HepG2 (cell line): ENCODE results near the gene TCF23. TPM values are rescaled to one million over a fixed set of nuclear protein-coding genes. Genes with fewer than 3 reads are reported as not detected.

Experiments used
- BCL6 ChIP-seq: IDR thresholded peaks from 2 replicates; pipeline ENCODE4 v1.6.1; 2016; ENCODE audit warnings: missing genetic modification reagents, missing compliant biosample characterization
- CEBPB ChIP-seq: IDR thresholded peaks from 2 replicates; pipeline ENCODE4 v1.6.1; 2011; ENCODE audit warnings: low read depth, low read length, improper control_type of control experiment, borderline replicate concordance
- MBNL3 ChIP-seq: fragments of 250-450 bp; sonication (Bioruptor Pico); conservative IDR thresholded peaks from 2 replicates; pipeline ENCODE4 v1.8.0; 2022; ENCODE audit warnings: mild to moderate bottlenecking, inconsistent platforms
- NFYB ChIP-seq: sonication (generic); formaldehyde crosslinking; IDR thresholded peaks from 2 replicates; pipeline ENCODE4 v1.4.0; 2020; ENCODE audit warnings: missing genetic modification reagents
- SRY ChIP-seq: sonication (generic); formaldehyde crosslinking; IDR thresholded peaks from 2 replicates; pipeline ENCODE4 v1.8.0; 2022; ENCODE audit warnings: mild to moderate bottlenecking, missing genetic modification reagents
- SSRP1 ChIP-seq: IDR thresholded peaks from 2 replicates; pipeline ENCODE4 v1.6.1; 2016; ENCODE audit warnings: control low read depth
- polyA plus RNA-seq, 8 experiments: library from polyadenylated mRNA; depleted of rRNA in 3 of 8; stranded (reverse) in 7 of 8; unstranded in 1 of 8; fragments of >200 nt; fragmentation: Illumina TruSeq in 4 of 8; extraction: Trizol in 4 of 8; gene quantifications; 2 replicates each; pipeline versions ENCODE4 v1.2.1 to v1.2.3, GENCODE V29; 2011 to 2016; ENCODE audit warnings: low read depth in 4 of 8, missing spikeins in 1 of 8, mixed read lengths in 1 of 8; ENCODE audit not compliant: insufficient read depth in 1 of 8
- total RNA-seq, 5 experiments: library from RNA; depleted of rRNA; stranded (reverse); fragments of >200 nt; fragmentation: Illumina TruSeq; extraction: Trizol; gene quantifications; 2 replicates each; pipeline ENCODE4 v1.2.3, GENCODE V29; 2016; ENCODE audit warnings: low read depth in 1 of 5
- TF ChIP-seq, protein P1 (sequence below): sonication (generic); formaldehyde crosslinking; IDR thresholded peaks from 2 replicates; pipeline ENCODE4; 2020; ENCODE audit warnings: missing genetic modification reagents, mild to moderate bottlenecking, borderline replicate concordance
- TF ChIP-seq, protein P2 (sequence below): sonication (generic); formaldehyde crosslinking; IDR thresholded peaks from 2 replicates; pipeline ENCODE4 v1.9.0; 2021; ENCODE audit warnings: missing genetic modification reagents, borderline replicate concordance
- TF ChIP-seq, protein P3 (sequence below): sonication (generic); formaldehyde crosslinking; IDR thresholded peaks from 2 replicates; pipeline ENCODE4 v1.9.0; 2022; ENCODE audit warnings: low read depth, missing genetic modification reagents
- TF ChIP-seq, protein P4 (sequence below): sonication (generic); formaldehyde crosslinking; conservative IDR thresholded peaks from 2 replicates; pipeline ENCODE4 v1.4.0; 2020; ENCODE audit warnings: missing genetic modification reagents
- TF ChIP-seq, protein P5 (sequence below): sonication (generic); formaldehyde crosslinking; IDR thresholded peaks from 2 replicates; pipeline ENCODE4 v1.5.0; 2020; ENCODE audit warnings: mild to moderate bottlenecking, missing genetic modification reagents, borderline replicate concordance
- TF ChIP-seq, protein P6 (sequence below), 2 experiments: sonication (generic) in 1 of 2; formaldehyde crosslinking in 1 of 2; IDR thresholded peaks; 2 replicates each; pipeline versions ENCODE4 v1.4.0 to v1.6.1; 2018 to 2020; ENCODE audit warnings: missing genetic modification reagents in 2 of 2, borderline replicate concordance in 1 of 2, low read depth in 1 of 2, mild to moderate bottlenecking in 1 of 2, missing biosample characterization in 1 of 2

Gene TCF23
- total and polyA plus RNA-seq, 2 of the 13 experiments (the other 11 are each of a cell fraction or from before 2014, with no cell fraction given): 0.02 to 1.4 TPM

DNA sequence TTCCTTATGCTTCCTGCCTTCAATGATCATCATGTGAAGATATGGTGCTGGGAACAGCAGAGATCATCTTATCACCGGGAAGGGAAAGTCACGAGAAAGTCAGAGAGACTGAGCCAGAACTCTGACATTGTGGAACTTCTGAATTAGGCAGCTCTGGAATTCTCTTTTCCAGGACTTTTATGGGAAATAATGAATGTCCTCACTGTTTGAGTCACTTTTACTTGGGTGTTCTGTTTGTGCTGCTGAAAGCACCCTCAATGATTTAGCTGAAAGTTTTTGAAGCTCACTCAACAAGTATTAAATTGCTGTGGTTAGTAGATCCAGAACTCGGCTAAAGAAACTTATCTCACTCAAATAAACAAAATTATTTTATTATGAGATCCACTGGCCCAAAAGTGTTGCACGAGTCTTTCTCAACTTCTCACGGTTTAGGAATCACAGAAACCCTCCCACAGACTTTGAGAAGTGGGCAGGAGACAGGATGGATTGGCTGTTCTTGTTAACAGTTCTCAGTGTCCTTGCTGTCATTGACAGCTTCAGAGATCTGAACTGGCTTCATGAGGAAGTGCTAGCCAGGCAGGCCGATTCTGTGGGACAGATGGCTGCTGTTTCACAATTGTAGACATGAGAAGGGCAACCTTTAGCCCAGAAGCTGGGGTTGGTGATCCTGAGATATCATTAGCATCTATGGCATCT, 36.7 kb downstream of the TCF23 start (continued):
- TF ChIP-seq NFYB (no peak), MBNL3 (CRISPR knock-in tag) (no peak), CEBPB (peak; percentile 93), SSRP1 (CRISPR knock-in tag) (no peak), BCL6 (CRISPR knock-in tag) (no peak; the same call in 1 of the 2 replicates), SRY (no peak)
- TF ChIP-seq, protein P1, sequence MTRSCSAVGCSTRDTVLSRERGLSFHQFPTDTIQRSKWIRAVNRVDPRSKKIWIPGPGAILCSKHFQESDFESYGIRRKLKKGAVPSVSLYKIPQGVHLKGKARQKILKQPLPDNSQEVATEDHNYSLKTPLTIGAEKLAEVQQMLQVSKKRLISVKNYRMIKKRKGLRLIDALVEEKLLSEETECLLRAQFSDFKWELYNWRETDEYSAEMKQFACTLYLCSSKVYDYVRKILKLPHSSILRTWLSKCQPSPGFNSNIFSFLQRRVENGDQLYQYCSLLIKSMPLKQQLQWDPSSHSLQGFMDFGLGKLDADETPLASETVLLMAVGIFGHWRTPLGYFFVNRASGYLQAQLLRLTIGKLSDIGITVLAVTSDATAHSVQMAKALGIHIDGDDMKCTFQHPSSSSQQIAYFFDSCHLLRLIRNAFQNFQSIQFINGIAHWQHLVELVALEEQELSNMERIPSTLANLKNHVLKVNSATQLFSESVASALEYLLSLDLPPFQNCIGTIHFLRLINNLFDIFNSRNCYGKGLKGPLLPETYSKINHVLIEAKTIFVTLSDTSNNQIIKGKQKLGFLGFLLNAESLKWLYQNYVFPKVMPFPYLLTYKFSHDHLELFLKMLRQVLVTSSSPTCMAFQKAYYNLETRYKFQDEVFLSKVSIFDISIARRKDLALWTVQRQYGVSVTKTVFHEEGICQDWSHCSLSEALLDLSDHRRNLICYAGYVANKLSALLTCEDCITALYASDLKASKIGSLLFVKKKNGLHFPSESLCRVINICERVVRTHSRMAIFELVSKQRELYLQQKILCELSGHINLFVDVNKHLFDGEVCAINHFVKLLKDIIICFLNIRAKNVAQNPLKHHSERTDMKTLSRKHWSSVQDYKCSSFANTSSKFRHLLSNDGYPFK (CRISPR knock-in tag): no peak
- TF ChIP-seq, protein P2, sequence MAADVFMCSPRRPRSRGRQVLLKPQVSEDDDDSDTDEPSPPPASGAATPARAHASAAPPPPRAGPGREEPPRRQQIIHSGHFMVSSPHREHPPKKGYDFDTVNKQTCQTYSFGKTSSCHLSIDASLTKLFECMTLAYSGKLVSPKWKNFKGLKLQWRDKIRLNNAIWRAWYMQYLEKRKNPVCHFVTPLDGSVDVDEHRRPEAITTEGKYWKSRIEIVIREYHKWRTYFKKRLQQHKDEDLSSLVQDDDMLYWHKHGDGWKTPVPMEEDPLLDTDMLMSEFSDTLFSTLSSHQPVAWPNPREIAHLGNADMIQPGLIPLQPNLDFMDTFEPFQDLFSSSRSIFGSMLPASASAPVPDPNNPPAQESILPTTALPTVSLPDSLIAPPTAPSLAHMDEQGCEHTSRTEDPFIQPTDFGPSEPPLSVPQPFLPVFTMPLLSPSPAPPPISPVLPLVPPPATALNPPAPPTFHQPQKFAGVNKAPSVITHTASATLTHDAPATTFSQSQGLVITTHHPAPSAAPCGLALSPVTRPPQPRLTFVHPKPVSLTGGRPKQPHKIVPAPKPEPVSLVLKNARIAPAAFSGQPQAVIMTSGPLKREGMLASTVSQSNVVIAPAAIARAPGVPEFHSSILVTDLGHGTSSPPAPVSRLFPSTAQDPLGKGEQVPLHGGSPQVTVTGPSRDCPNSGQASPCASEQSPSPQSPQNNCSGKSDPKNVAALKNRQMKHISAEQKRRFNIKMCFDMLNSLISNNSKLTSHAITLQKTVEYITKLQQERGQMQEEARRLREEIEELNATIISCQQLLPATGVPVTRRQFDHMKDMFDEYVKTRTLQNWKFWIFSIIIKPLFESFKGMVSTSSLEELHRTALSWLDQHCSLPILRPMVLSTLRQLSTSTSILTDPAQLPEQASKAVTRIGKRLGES (CRISPR knock-in tag): no peak
- TF ChIP-seq, protein P3, sequence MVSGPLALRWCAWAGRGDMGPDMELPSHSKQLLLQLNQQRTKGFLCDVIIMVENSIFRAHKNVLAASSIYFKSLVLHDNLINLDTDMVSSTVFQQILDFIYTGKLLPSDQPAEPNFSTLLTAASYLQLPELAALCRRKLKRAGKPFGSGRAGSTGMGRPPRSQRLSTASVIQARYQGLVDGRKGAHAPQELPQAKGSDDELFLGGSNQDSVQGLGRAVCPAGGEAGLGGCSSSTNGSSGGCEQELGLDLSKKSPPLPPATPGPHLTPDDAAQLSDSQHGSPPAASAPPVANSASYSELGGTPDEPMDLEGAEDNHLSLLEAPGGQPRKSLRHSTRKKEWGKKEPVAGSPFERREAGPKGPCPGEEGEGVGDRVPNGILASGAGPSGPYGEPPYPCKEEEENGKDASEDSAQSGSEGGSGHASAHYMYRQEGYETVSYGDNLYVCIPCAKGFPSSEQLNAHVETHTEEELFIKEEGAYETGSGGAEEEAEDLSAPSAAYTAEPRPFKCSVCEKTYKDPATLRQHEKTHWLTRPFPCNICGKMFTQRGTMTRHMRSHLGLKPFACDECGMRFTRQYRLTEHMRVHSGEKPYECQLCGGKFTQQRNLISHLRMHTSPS (CRISPR knock-in tag): no peak
- TF ChIP-seq, protein P4, sequence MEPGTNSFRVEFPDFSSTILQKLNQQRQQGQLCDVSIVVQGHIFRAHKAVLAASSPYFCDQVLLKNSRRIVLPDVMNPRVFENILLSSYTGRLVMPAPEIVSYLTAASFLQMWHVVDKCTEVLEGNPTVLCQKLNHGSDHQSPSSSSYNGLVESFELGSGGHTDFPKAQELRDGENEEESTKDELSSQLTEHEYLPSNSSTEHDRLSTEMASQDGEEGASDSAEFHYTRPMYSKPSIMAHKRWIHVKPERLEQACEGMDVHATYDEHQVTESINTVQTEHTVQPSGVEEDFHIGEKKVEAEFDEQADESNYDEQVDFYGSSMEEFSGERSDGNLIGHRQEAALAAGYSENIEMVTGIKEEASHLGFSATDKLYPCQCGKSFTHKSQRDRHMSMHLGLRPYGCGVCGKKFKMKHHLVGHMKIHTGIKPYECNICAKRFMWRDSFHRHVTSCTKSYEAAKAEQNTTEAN (CRISPR knock-in tag): 0 out of 2 replicates have a peak, but pooled peaks have one; percentile 59
- TF ChIP-seq, protein P5, sequence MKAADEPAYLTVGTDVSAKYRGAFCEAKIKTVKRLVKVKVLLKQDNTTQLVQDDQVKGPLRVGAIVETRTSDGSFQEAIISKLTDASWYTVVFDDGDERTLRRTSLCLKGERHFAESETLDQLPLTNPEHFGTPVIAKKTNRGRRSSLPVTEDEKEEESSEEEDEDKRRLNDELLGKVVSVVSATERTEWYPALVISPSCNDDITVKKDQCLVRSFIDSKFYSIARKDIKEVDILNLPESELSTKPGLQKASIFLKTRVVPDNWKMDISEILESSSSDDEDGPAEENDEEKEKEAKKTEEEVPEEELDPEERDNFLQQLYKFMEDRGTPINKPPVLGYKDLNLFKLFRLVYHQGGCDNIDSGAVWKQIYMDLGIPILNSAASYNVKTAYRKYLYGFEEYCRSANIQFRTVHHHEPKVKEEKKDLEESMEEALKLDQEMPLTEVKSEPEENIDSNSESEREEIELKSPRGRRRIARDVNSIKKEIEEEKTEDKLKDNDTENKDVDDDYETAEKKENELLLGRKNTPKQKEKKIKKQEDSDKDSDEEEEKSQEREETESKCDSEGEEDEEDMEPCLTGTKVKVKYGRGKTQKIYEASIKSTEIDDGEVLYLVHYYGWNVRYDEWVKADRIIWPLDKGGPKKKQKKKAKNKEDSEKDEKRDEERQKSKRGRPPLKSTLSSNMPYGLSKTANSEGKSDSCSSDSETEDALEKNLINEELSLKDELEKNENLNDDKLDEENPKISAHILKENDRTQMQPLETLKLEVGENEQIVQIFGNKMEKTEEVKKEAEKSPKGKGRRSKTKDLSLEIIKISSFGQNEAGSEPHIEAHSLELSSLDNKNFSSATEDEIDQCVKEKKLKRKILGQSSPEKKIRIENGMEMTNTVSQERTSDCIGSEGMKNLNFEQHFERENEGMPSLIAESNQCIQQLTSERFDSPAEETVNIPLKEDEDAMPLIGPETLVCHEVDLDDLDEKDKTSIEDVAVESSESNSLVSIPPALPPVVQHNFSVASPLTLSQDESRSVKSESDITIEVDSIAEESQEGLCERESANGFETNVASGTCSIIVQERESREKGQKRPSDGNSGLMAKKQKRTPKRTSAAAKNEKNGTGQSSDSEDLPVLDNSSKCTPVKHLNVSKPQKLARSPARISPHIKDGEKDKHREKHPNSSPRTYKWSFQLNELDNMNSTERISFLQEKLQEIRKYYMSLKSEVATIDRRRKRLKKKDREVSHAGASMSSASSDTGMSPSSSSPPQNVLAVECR (CRISPR knock-in tag): no peak
- TF ChIP-seq, protein P6, sequence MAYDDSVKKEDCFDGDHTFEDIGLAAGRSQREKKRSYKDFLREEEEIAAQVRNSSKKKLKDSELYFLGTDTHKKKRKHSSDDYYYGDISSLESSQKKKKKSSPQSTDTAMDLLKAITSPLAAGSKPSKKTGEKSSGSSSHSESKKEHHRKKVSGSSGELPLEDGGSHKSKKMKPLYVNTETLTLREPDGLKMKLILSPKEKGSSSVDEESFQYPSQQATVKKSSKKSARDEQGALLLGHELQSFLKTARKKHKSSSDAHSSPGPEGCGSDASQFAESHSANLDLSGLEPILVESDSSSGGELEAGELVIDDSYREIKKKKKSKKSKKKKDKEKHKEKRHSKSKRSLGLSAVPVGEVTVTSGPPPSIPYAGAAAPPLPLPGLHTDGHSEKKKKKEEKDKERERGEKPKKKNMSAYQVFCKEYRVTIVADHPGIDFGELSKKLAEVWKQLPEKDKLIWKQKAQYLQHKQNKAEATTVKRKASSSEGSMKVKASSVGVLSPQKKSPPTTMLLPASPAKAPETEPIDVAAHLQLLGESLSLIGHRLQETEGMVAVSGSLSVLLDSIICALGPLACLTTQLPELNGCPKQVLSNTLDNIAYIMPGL (CRISPR knock-in tag; IDR thresholded peaks at IDR 0.05; ENCODE audit: borderline replicate concordance in 1 of 2, low read depth in 1 of 2): no peak
